ENCODE data around the gene AXDND1. TPM values are rescaled to one million over a fixed set of nuclear protein-coding genes. Genes with fewer than 3 reads are reported as not detected.
A peak's percentile ranks its signal among the peaks of the same experiment; 100 is the strongest.

AXDND1 gene, protein sequence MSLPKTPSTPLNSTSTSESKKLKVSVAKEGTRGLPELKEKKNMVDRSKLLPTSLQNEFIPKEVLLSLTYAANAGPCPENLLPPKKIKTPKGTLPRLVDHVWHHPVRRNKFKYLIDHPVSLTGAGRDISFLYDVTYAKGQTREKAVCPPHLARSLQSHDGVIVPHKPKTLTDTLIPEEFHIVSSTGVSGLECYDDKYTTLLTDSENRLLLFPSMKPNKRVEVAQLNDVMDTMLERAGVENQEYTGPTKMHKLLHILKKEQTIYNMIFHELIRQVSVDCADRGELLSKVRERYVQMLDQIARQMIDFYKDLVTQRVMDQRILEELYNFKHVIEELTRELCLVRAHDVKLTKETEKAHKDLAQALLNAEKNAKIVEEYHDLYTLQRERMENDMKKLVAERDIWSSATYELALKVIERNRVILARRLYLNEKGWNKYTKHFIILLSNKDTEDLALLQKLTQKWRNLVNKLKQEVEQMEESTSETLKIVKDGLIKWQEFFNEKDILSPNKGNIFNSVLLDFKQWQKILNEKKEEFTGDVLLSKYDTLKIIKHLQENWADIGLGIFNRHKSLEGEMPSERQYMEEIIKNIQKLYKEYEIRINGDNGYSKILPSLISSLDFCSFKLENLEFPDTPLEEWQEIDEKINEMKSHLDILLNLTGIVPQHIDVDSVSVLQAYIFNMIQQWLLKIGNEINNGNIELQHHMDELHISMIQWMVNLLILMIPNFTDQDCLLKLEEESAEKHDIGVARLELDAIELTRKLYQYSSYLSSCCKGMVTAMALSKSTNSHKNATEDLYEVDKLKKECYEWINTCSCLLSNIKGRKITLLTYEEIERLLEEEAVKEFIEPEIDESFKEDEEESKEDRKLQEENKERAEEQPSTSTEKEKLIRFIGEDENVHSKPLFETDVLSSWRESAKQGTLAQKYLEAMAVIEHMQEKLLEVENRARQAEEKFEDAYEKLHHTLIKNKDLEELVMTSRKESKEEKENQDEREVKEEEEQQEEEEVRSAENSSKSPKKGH
- 0.48 TPM in 1 of 2 replicates, not detected in the other for total RNA-seq (2014; rRNA removed; shearing (Covaris generic))
- 0.04 and 1.8 TPM in 2 replicates for polyA plus RNA-seq (2015; cell fraction: cytosol; rRNA removed)
- polyA plus RNA-seq (2015; cell fraction: nucleus; rRNA removed): 0.75 TPM in 1 of 2 replicates, not detected in the other

DNA sequence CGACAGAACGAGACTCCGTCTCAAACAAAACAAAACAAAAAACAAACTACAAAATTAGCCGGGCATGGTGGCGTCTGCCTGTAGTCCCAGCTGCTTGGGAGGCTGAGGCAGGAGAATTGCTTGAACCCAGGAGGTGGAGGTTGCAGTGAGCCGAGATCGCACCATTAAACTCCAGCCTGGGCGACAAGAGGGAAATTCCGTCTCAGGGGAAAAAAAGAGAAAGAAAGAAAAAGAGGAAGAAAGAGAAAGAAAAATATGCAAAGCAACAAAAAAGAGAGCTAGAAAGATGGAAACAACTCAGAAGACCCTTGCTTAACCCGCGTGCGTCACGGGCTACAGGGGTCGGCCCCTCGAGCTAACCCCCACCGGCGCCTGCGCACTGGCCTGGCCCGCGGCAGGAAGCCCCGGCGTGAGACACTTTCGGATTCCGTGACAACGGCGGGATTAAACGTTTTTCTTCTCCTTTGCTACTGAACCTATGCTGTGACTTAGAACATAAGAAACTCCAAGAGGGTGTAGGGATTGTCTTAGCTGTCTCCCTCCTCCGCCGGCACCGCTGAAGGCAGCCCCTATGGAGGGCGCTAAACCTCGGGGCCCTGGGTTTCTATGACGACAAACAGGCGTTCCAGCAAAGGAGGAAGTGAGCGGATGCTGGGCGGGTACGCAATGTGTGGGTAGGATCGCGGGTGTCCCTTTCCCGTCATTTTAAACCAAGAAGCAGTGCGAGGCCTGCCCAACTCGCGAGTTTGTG lies at the start of gene AXDND1:
TSS of gene AXDND1 (plus strand) at position 630 of the 751 bp plus-strand sequence. CDS start 539 bp downstream, outside the sequence.
- peak; percentile 90 for DNase-seq (ENCODE audit: low read depth, low spot score)
- in situ Hi-C loops (cut with HindIII; ENCODE audit: low pct_unique_long_range_greater_than_20kb, low sequenced_read_pairs): no loop called here

DNA sequence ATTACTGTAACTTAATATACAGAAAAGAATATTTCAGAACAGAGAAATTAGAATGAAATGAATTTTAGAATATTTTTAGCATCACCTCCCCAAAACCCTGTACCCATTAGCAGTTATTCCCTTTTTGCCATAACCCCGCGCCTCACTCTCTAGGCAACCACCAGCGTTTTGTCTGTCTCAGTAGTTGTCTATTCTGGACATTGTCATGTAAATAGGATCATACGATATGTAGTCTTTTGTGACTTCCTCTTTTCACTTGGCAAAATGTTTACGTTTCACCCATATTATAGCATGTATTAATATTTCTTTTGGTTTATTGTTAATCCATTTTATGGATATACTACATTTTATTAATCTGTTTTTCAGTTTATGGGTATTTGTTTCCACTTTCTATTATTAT lies 47.3 kb upstream of the AXDND1 start:
- no peak for DNase-seq (ENCODE audit: low read depth, low spot score)
- in situ Hi-C loops (cut with HindIII; ENCODE audit: low pct_unique_long_range_greater_than_20kb, low sequenced_read_pairs): no loop called here

DNA sequence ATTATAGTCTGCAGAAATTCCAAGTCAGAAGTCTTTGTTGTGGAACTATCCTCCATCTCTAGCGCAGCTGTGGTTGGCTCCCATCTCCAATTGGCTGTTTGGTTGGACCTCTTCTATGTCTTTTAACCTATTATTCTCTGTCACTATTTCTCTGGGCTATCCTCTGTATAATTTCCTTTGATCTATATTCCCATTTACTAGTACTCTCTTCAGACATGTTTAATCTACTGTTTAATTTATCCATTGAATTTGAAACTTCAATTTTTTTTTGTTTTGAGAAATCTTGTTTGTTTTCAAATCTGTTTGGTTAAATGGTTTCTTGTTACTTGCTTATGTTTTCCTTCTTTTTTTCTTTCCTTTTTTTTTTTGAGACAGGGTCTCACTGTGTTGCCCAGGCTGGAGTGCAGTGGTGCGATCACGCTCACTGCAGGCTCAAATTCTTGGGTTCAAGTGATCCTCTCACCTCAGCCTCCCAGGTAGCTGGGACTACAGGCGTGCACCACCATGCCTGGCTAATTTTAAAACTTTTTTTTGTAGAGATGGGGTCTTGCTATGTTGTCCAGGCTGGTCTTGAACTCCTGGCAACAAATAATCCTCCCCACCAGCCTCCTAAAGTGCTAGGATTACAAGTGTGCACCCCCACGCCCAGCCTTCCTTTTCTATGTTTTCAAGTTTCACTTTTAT lies 44.1 kb upstream of the AXDND1 start:
- in situ Hi-C loops (cut with HindIII; ENCODE audit: low pct_unique_long_range_greater_than_20kb, low sequenced_read_pairs): no loop called here
- DNase-seq (ENCODE audit: low read depth, low spot score): no peak

DNA sequence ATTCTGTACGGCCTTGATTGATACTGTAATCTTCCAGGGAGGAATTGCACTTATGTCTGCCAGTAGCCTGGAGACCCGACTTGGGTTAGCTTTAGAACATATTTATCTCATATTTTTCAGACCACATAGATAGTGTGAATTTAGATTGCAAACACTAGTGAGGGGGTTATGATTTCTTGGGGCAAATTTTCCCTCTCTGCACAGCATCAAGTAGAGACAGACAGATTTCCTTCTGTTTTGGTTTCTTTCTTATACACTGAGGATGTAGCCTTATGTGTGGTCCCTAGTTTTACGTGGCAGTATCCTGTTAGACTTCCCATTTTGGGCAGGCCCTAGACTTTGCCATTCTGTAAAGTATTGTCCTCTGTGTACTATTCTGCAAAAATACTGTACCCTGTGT lies 43.2 kb upstream of the AXDND1 start:
- in situ Hi-C loops (cut with HindIII; ENCODE audit: low pct_unique_long_range_greater_than_20kb, low sequenced_read_pairs): no loop called here
- DNase-seq (ENCODE audit: low read depth, low spot score): no peak

GRCh38 chr1:179323436-179323835 lies 42.3 kb upstream of the AXDND1 start:
- no peak for DNase-seq (ENCODE audit: low read depth, low spot score)
- in situ Hi-C loops (cut with HindIII; ENCODE audit: low pct_unique_long_range_greater_than_20kb, low sequenced_read_pairs): no loop called here

- in situ Hi-C loops (cut with HindIII; ENCODE audit: low pct_unique_long_range_greater_than_20kb, low sequenced_read_pairs): no loop called here
Observed at GRCh38 chr1:179325836-179326235, 39.9 kb upstream of the AXDND1 start.

GRCh38 chr1:179326746-179327145 lies 39.0 kb upstream of the AXDND1 start:
- in situ Hi-C loops (cut with HindIII; ENCODE audit: low pct_unique_long_range_greater_than_20kb, low sequenced_read_pairs): no loop called here
- DNase-seq (ENCODE audit: low read depth, low spot score): peak; percentile 67

More at GRCh38 chr1:179325836-179326235, 39.9 kb upstream of the AXDND1 start:
- no peak for DNase-seq (ENCODE audit: low read depth, low spot score)

- no peak for DNase-seq (ENCODE audit: low read depth, low spot score)
- in situ Hi-C loops (cut with HindIII; ENCODE audit: low pct_unique_long_range_greater_than_20kb, low sequenced_read_pairs): no loop called here
Observed at GRCh38 chr1:179327196-179327595, 38.6 kb upstream of the AXDND1 start.

- in situ Hi-C loops (cut with HindIII; ENCODE audit: low pct_unique_long_range_greater_than_20kb, low sequenced_read_pairs): no loop called here
Observed at GRCh38 chr1:179327679-179328078, 38.1 kb upstream of the AXDND1 start.

DNA sequence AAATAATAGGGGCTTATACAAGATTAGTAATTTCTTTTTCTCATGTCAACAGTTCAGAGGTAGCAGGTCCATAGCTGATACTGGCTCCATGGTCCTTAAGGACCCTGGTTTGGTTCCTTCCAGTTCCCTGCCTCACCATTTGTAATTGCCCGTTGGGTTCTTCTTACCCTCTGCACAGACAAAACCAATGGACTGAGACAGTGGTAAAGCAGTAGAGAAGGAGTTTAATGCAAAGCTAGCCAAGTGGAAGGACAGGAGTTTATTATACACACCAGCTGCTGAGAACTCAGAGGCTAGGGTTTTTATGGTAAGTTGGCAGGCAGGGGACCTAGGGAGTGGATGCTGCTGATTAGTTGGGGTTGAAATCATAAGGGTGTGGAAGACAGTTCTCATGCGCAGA lies 35.9 kb upstream of the AXDND1 start:
- in situ Hi-C loops (cut with HindIII; ENCODE audit: low pct_unique_long_range_greater_than_20kb, low sequenced_read_pairs): no loop called here

More at GRCh38 chr1:179327679-179328078, 38.1 kb upstream of the AXDND1 start:
- DNase-seq (ENCODE audit: low read depth, low spot score): no peak

GRCh38 chr1:179334440-179334839 lies 31.3 kb upstream of the AXDND1 start:
- DNase-seq (ENCODE audit: low read depth, low spot score): no peak
- in situ Hi-C loops (cut with HindIII; ENCODE audit: low pct_unique_long_range_greater_than_20kb, low sequenced_read_pairs): no loop called here

More for the DNA sequence above, 35.9 kb upstream of the AXDND1 start:
- no peak for DNase-seq (ENCODE audit: low read depth, low spot score)

GRCh38 chr1:179337288-179337687 lies 28.5 kb upstream of the AXDND1 start:
- DNase-seq (ENCODE audit: low read depth, low spot score): no peak
- in situ Hi-C loops (cut with HindIII; ENCODE audit: low pct_unique_long_range_greater_than_20kb, low sequenced_read_pairs): no loop called here

DNA sequence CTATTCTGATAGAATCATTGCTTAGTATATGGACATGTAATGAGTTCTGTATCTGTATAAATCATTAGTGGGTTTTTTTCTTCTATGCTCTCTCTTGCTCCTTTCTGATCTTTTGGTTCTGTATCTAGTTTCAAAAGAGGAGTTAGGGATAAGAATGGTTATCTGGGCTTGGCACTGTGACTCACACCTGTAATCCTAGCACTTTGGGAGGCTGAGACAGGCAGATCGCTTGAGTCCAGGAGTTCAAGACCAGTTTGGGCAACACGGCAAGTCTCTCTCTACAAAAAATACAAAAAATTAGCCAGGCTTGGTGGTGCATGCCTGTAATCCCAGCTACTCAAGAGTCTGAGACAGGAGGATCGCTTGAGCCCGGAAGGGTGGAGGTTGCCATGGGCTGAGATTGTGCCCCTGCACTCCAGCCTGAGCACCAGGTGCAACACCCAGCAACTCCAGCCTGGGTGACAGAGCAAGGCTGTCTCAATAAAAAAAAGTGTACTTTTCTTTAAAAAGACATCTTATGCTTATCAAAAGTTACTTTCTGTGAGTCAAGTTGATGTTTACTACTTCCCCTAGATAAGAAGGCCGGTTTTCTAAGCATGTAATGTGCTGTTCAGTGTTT lies 27.7 kb upstream of the AXDND1 start:
- DNase-seq (ENCODE audit: low read depth, low spot score): no peak
- in situ Hi-C loops (cut with HindIII; ENCODE audit: low pct_unique_long_range_greater_than_20kb, low sequenced_read_pairs): no loop called here

- no peak for DNase-seq (ENCODE audit: low read depth, low spot score)
- in situ Hi-C loops (cut with HindIII; ENCODE audit: low pct_unique_long_range_greater_than_20kb, low sequenced_read_pairs): no loop called here
Observed at GRCh38 chr1:179340918-179341317, 24.9 kb upstream of the AXDND1 start.

DNA sequence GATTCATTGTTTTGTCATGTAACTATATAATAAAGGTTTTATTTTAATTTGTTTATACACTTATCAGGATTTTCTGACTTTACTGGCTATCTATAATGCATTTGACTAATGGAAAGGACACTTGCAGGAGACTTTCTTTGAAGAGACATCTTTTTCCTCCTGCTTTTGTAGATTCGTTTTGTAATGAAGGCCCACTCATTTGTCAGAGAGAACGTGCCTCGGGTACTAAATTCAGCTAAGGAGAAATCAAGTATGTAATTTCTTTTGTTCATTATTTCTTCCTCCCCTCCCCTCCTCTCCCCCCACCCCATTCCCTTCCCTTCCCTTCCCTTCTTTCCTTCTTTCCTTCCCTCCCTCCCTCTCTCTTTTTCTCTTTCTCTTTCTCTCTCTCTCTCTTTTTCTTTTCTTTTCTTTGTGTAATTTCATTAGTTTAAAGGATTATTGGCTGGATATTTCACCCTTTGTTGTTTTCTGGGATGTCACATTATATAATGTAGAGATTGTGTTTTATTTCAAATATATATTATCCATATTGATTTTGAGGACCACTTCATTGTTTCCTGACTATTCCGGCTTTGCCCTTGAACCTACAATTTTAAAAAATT lies 23.7 kb upstream of the AXDND1 start:
- in situ Hi-C loops (cut with HindIII; ENCODE audit: low pct_unique_long_range_greater_than_20kb, low sequenced_read_pairs): no loop called here
- no peak for DNase-seq (ENCODE audit: low read depth, low spot score)

DNA sequence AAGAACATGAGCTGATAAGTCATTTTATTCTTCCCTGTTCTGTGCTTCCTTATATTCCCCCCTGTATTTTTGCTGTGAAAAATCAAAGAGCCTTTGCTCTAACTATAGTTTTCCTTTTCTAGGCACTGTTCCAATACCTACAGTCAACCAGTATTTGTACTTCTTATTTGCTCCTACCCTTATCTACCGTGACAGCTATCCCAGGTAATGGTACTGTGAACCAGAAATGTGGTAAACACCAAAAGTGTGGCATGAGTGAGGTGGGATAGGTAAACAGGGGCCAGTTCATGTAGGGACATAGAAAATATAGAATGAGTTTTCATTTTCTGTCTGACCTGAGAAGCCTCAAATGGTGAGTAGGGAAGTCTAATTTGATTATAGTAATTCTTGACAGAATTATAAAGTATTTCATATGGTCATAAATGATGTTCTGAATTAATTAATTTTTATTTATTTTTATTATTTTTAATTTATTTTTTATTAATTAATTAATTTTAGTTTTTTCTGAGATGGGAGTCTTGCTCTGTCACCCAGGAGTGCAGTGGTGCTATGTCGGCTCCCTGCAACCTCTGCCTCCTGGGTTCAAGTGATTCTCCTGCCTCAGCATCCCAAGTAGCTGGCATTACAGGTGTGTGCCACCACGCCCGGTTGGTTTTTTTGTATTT lies 22.9 kb upstream of the AXDND1 start:
- in situ Hi-C loops (cut with HindIII; ENCODE audit: low pct_unique_long_range_greater_than_20kb, low sequenced_read_pairs): no loop called here
- no peak for DNase-seq (ENCODE audit: low read depth, low spot score)
